HUES48 (cell line): ENCODE measurements around the gene MYO1D.

ENCODE experiments used
- H3K27ac ChIP-seq: one replicate; pipeline ENCODE4 v1.7.0; 2013; ENCODE audit warnings: low read depth, low read length, inconsistent platforms
- H3K27me3 ChIP-seq: 2 replicates; pipeline ENCODE4 v1.6.1; 2013; ENCODE audit warnings: mild to moderate bottlenecking, low read length; ENCODE audit not compliant: control insufficient read depth, insufficient read depth
- H3K36me3 ChIP-seq: 2 replicates; pipeline ENCODE4 v1.6.1; 2013; ENCODE audit warnings: low read length; ENCODE audit not compliant: control insufficient read depth, insufficient read depth
- H3K4me1 ChIP-seq: 2 replicates; pipeline ENCODE4 v1.6.1; 2013; ENCODE audit warnings: mild to moderate bottlenecking, low read length; ENCODE audit not compliant: control insufficient read depth, insufficient read depth
- H3K4me3 ChIP-seq: 2 replicates; pipeline ENCODE4 v1.5.1; 2013; ENCODE audit warnings: mild to moderate bottlenecking, low read depth, low read length
- H3K9ac ChIP-seq: 2 replicates; pipeline ENCODE4 v1.6.1; 2013; ENCODE audit warnings: mild to moderate bottlenecking, low read depth, low read length, moderate library complexity
- H3K9me3 ChIP-seq: 2 replicates; pipeline ENCODE4 v1.6.1; 2013; ENCODE audit warnings: low read length; ENCODE audit not compliant: control insufficient read depth, insufficient read depth

Gene MYO1D

DNA sequence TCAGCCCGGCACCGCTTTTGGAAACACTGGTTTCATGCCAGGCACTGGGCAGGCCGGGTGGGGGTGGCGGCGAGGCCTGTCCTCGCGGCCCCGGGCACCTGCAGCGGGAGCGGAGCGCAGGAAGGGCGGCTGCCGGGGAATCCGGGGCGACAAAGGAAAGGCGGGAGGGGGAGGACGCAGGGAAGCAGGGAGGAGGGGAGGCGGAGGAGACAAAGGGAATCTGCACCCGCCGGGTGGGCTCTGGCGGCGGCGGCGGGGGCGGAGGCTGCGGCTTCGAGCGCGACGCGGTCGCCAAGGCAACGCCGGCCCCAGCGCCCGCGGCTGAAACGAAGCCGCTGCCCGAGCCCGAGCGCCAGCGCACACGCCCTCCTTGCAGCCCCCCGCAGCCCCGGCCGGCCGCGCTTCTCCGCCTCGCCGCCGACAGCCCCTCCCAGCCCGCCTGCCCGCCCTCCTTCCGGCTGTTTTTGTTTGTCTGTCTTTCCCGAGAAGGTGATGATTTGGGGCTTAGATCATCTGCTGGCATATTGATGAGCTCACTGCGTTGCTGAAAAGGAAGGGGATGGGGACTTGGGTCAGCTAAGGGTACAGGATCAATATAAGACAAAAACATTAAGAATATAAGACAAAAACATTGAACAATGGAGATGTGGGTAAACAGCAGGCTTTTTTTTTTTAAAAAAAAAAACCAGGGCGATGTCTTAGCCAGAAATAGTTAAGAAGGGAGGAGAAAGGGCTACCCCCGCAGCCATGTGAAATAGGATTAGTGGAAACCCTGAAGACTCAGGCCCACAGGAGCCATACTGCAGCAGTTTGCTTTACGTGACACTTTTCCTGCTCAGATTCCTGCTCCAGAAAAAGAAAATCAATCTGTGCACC, 357.5 kb downstream of the MYO1D start:
- Histone ChIP-seq H3K4me3 (peak overlapping the region; percentile 64), H3K27ac (peak overlapping the region; percentile 96), H3K27me3 (no peaks in the 10 kb centered on the region), H3K9me3 (no peaks in the 10 kb centered on the region), H3K4me1 (peaks cover 73% of the 10 kb centered on the region), H3K36me3 (no peaks in the 10 kb centered on the region), H3K9ac (peak overlapping the region; percentile 64)

DNA sequence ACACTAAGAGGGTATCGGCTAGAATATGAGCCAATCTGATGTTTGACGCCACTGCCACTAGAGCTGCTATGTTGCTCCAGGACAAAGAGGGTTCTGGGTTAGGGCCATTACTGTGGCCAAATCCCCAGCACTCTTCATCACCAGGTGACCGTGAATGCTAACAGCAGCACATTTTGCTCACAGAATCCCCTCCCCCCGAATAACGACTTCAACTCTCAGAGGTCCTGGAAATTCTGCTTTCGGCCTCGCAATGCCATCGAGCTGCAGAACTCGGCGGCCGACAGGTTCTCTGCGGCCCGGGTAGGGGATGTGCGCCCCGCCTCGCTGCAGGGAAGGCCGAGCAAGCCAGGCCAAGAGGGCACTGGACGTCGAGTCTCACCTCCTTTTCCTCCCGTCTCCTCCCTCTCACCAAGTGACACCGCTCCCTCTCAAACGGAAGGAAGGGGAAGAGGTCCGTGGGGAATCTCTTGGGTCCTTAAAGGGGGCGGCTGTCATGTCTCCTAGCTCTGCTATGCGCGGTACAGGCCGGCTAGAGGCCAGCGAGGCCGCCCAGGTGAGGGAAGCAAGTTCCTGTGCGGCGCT, 358.2 kb downstream of the MYO1D start:
- H3K9ac ChIP-seq, result peak overlapping the region; percentile 64
- H3K4me1 ChIP-seq, result peaks cover 68% of the 10 kb centered on the region

DNA sequence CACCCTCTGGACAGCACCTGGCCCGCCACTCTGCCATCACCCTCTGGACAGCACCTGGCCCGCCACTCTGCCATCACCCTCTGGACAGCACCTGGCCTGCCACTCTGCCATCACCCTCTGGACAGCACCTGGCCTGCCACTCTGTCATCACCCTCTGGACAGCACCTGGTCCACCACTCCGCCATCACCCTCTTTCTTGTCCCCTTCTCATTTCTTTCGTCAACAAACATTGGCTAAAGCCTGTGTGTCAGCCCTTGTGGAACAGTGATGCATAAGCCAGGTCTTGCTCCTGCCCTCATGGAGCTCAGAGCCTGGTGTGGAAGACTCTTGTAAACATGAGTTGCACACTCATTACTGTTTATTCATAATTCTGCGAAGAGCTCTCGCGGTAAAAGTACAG, 358.9 kb downstream of the MYO1D start:
- H3K27me3 ChIP-seq, result no peaks in the 10 kb centered on the region
- H3K27ac ChIP-seq, result no peak overlapping the region
- no peak overlapping the region for H3K4me3 ChIP-seq
- no peaks in the 10 kb centered on the region for H3K36me3 ChIP-seq
- peaks cover 60% of the 10 kb centered on the region for H3K4me1 ChIP-seq
- no peak overlapping the region for H3K9ac ChIP-seq
- no peaks in the 10 kb centered on the region for H3K9me3 ChIP-seq

More for the DNA sequence above, 358.2 kb downstream of the MYO1D start:
- no peaks in the 10 kb centered on the region for H3K36me3 ChIP-seq
- H3K27me3 ChIP-seq, result no peaks in the 10 kb centered on the region
- peak overlapping the region; percentile 96 for H3K27ac ChIP-seq
- no peaks in the 10 kb centered on the region for H3K9me3 ChIP-seq
- H3K4me3 ChIP-seq, result peak overlapping the region; percentile 60

DNA sequence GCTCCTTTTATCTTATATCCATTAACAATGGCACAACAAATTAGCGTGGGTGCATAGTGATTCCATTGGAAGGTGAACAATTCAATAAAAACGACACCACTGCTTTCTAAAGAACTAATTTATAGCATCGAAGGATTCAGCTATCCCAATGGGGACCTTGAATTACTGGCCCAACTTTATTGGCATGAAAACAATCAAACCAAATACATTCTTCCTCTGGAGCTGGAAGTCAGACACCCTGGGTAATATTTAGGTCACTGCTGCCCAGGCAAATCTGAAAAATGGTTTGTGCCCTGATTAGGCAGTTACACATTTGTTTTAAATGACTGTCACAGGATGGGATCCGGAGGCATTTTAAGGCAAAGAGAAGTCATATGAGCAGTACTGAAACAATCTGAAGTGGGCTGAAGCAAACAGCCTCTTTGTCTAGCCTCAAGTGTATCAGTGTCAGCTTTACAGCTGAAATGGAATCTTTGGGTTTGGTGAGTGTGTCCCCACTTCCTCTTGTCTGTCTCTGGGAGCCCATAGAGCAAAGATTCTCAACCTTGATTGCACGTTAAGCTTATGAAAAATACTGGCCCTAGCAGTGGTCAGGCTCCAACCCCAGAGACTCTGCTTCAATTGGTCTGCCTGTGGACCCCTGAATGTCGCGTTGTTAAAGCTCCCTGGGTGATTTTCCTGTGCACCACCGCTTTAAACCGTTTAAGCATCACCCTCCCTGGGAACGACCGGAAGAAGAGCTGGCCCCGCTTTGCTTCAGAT, 359.8 kb downstream of the MYO1D start:
- Histone ChIP-seq H3K27me3 (no peaks in the 10 kb centered on the region), H3K4me1 (peaks cover 59% of the 10 kb centered on the region), H3K9ac (no peak overlapping the region), H3K36me3 (no peaks in the 10 kb centered on the region), H3K4me3 (no peak overlapping the region), H3K9me3 (no peaks in the 10 kb centered on the region), H3K27ac (peak overlapping the region; percentile 25)

DNA sequence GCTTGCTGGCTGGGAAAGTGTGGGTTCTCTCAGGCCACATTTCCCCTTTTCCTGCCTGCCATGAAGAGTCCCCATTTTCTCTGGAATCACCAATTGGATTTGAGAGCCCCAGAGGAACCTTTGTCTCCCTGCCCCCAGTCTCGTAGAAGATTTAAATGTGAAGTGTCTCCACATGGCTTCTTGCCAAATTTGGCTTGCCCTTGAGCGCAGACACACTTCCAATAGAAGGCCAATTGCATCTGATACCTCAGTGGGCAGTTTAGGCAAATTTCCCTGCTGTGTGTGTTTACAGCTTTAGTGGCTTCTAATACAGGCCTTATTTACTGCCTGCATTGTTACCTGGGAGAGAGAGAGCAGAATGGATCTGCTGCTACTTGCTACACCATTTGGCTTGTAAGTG, 360.5 kb downstream of the MYO1D start:
- Histone ChIP-seq H3K4me1 (peaks cover 58% of the 10 kb centered on the region), H3K27me3 (no peaks in the 10 kb centered on the region), H3K9me3 (no peaks in the 10 kb centered on the region), H3K4me3 (no peak overlapping the region), H3K9ac (no peak overlapping the region), H3K36me3 (no peaks in the 10 kb centered on the region), H3K27ac (peak overlapping the region; percentile 25)

DNA sequence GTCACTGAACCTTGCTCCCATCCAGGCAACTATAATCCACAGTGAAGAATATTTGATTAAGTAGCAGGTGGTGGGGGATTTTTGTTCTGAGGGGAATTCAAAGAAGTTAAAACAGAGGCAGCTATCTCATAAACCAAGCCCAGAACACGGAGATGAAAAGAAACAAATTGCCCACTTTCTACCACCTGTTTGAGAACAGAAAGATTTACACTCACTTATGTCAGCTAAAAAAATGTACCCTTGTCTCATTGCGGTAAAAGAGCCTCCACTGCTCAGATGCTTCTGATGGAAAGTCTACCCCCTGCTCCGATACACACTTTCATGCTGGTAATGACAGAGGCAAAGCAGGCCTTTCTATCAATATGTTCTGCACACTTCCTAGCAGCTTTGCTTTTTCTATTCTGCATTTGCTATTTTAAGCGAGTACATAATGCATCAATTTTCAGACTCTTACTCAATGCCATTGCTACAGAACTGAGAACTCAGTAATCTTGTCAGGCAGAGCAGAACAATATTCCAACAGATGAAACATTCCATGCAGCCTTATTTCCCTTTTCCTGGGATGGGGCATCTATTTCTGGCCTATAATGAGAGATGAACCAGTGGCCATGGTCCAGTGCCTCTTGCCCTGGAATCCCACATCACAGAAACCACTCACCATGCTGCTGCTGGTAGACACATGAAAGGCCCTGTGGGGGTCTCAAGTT, 361.1 kb downstream of the MYO1D start:
- Histone ChIP-seq H3K27me3 (no peaks in the 10 kb centered on the region), H3K36me3 (no peaks in the 10 kb centered on the region), H3K9me3 (no peaks in the 10 kb centered on the region), H3K27ac (peak overlapping the region; percentile 25), H3K4me1 (peaks cover 52% of the 10 kb centered on the region), H3K4me3 (no peak overlapping the region), H3K9ac (no peak overlapping the region)

DNA sequence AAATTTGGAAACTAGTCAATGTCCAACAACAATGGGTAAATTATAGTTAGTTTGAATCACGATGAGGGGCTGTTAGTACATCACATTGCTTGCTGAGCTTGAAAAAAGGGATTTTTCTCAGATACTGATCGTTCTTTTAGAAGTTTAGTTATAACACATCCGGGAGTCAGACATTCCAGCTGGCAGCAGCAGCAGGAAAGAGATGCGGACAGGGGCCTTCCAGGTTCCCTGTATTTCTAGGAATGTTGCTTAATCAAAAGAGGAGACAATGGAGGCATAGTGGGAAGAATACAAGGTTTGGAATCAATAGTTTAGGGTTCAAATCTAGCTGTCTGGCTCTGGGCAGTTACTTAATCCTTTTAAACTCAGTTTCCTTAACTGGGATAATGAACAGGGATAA, 362.3 kb downstream of the MYO1D start:
- H3K36me3 ChIP-seq, result no peaks in the 10 kb centered on the region
- H3K9me3 ChIP-seq, result no peaks in the 10 kb centered on the region
- no peaks in the 10 kb centered on the region for H3K27me3 ChIP-seq
- H3K4me1 ChIP-seq, result peaks cover 40% of the 10 kb centered on the region
- H3K4me3 ChIP-seq, result no peak overlapping the region
- H3K27ac ChIP-seq, result no peak overlapping the region
- H3K9ac ChIP-seq, result no peak overlapping the region

DNA sequence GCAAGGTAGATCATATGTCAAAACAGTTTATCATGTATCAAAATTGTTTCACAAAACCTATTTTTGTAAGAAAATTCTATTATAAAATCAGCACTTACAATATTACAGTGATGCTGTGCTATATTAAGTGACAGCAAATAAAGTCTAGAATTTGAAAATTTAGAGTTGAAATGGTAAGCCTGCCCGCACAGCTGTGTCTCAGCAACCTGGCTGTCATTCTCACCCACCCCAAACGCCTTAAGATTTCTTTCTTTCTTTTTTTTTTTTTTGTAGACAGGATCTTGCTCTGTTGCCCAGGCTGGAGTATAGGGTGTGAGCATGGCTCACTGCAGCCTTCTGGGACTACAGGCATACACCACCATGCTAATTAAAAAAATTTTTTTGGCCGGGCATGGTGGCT, 363.3 kb downstream of the MYO1D start:
- no peaks in the 10 kb centered on the region for H3K9me3 ChIP-seq
- H3K36me3 ChIP-seq, result no peaks in the 10 kb centered on the region
- no peak overlapping the region for H3K4me3 ChIP-seq
- H3K27me3 ChIP-seq, result no peaks in the 10 kb centered on the region
- peaks cover 35% of the 10 kb centered on the region for H3K4me1 ChIP-seq
- H3K27ac ChIP-seq, result no peak overlapping the region
- no peak overlapping the region for H3K9ac ChIP-seq

DNA sequence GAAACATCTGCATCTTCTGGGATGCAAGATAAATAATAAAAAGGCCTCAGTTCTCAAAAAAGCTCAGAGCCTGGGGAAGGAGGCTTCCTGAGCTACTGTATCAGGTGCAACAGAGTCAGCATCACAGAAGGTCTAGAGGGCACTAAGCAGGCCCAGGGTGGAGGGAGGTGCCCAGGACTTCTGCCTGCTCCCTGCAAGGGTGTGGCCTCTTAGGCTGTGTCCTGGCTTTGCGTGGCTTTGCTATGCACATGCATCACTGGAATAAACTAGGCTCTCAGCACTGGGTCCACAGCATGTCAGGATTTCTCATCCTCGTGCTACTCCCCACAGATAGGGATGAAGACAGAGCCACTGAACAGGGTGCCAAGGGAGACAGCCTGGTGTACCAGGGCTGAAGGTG, 364.6 kb downstream of the MYO1D start:
- H3K9ac ChIP-seq, result no peak overlapping the region
- H3K27ac ChIP-seq, result no peak overlapping the region
- no peaks in the 10 kb centered on the region for H3K36me3 ChIP-seq
- no peaks in the 10 kb centered on the region for H3K9me3 ChIP-seq
- H3K27me3 ChIP-seq, result no peaks in the 10 kb centered on the region
- no peak overlapping the region for H3K4me3 ChIP-seq
- peaks cover 26% of the 10 kb centered on the region for H3K4me1 ChIP-seq

DNA sequence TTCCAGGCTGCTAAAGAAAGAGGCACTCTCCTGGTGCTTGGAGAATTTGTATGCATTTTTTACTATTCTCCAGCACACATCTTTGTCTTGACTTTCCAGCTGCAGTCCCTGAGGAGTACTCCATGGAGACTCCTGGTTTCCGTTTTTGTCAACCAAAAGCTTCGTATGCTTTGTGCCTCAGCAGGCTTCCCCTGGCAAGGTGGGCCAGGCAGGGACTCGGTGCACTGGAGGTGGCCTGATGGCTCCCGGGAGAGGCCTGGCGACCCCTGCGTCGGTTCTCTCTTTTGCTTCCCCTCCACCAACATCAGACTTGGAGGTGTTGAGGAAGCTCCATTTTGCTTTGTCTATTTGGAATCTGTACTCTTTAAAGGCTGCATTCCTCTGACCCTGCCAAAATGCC, 366.5 kb downstream of the MYO1D start:
- H3K27me3 ChIP-seq, result no peaks in the 10 kb centered on the region
- H3K9ac ChIP-seq, result no peak overlapping the region
- no peak overlapping the region for H3K27ac ChIP-seq
- H3K4me3 ChIP-seq, result no peak overlapping the region
- H3K36me3 ChIP-seq, result no peaks in the 10 kb centered on the region
- peaks cover 8% of the 10 kb centered on the region for H3K4me1 ChIP-seq
- H3K9me3 ChIP-seq, result no peaks in the 10 kb centered on the region
